Heart left ventricle (tissue), 16 donors: ENCODE results near the gene GTF2F2. TPM values are rescaled to one million over a fixed set of nuclear protein-coding genes. Genes with fewer than 3 reads are reported as not detected.

Experiments
- ATAC-seq, 4 donors: fragments of 200-7000 bp; cut with Tn5 transposase; one replicate each; pipeline ENCODE4 v1.9.1; 2020 to 2022; ENCODE audit warnings: moderate library complexity in 4 of 4, mild to moderate bottlenecking in 3 of 4, moderate number of reproducible peaks in 1 of 4
- DNase-seq, 5 donors: peaks; one replicate each; pipeline ENCODE4 v3.0.0-alpha.2; 2020
- H3K27ac ChIP-seq, 12 donors: fragments of 200-600 bp; sonication (generic) in 4 of 12; one replicate each; pipeline versions ENCODE4 v1.5.0 to v1.8.0; 2016 to 2022; ENCODE audit warnings: mild to moderate bottlenecking in 2 of 12
- H3K27me3 ChIP-seq, 9 donors: fragments of 200-600 bp; sonication (generic) in 2 of 9; one replicate each; pipeline versions ENCODE4 v1.5.1 to v1.8.0; 2016 to 2022; ENCODE audit warnings: mild to moderate bottlenecking in 3 of 9
- H3K36me3 ChIP-seq, 9 donors: fragments of 200-600 bp; sonication (generic) in 2 of 9; one replicate each; pipeline versions ENCODE4 v1.5.0 to v1.8.0; 2018 to 2022; ENCODE audit warnings: mild to moderate bottlenecking in 2 of 9
- H3K4me1 ChIP-seq, 12 donors: fragments of 200-600 bp; sonication (generic) in 4 of 12; one replicate each; pipeline versions ENCODE4 v1.5.0 to v1.8.0; 2016 to 2022; ENCODE audit warnings: mild to moderate bottlenecking in 3 of 12
- H3K4me3 ChIP-seq, 12 donors: fragments of 200-600 bp; sonication (generic) in 4 of 12; one replicate each; pipeline versions ENCODE4 v1.5.0 to v1.8.0; 2017 to 2022; ENCODE audit warnings: mild to moderate bottlenecking in 9 of 12, moderate library complexity in 4 of 12
- H3K9me3 ChIP-seq, 12 donors: fragments of 200-600 bp; sonication (generic) in 4 of 12; one replicate each; pipeline versions ENCODE4 v1.5.0 to v1.8.0; 2016 to 2022; ENCODE audit warnings: mild to moderate bottlenecking in 1 of 12
- POLR2A ChIP-seq, 2 donors: fragments of 450-650 bp; IDR thresholded peaks; one replicate each; pipeline ENCODE4 v1.6.1; 2017; ENCODE audit warnings: antibody characterized with exemption in 2 of 2, mild to moderate bottlenecking in 2 of 2, moderate library complexity in 2 of 2
- WGBS, 4 donors: extraction: QIAGEN DNeasy Blood & Tissue Kit in 2 of 4; methylation state at CpG; one replicate each; pipeline versions ENCODE4 v1.1.5 to v1.1.7; 2013 to 2018; 5-methylcytosine and 5-hydroxymethylcytosine counted together
- intact Hi-C, 10 donors: fragments of 100-400 bp; cut with DNase I; formaldehyde crosslinking; loops; one replicate each; pipeline versions ENCODE4 v1.11.1 to v1.14.2; 2022
- polyA plus RNA-seq, 2 donors: library from polyadenylated mRNA; stranded (reverse); fragments of 200-250 nt; gene quantifications; one replicate each; pipeline ENCODE4 v1.2.3, GENCODE V29; 2013
- total RNA-seq, 9 donors: library from RNA; depleted of rRNA in 2 of 9; stranded (reverse); fragments of >200 nt in 2 of 9; fragmentation: NEBNext Ultra II Directional in 3 of 9; extraction: Animal tissue kit (Norgen Biotek cat#: 25700) in 3 of 9; gene quantifications; one replicate each; pipeline versions ENCODE4 v1.1.0 to v1.2.4, GENCODE V29; 2016 to 2023
- TF ChIP-seq, protein P1 (sequence below), 12 donors: fragments of 200-600 bp; sonication (generic) in 4 of 12; IDR thresholded peaks; one replicate each; pipeline versions ENCODE4 v1.5.0 to v1.8.0; 2018 to 2022; ENCODE audit warnings: antibody characterized with exemption in 12 of 12, mild to moderate bottlenecking in 5 of 12
- donor health status: ischemic (EF 13 %, LVEDD 7.1; RV severe dilation, severe dysfunction).
- donor health status: healthy with polysubstance abuse.
- donor health status: DM: no; HTN: yes; CAD: no.
- donor health status: DM: no; HTN: no; CAD: no.
- donor health status: ischemic (EF 25% LVEDD 6.9; RV normal size, moderate dysfunction).
- donor health status: ischemic (EF 25% LVEDD 5.7; RV mildly dilated, moderate dysfunction).
- donor health status: healthy.
- donor health status: DM: yes; HTN: yes; CAD: no.
- donor health status: ischemic (EF 35%, LVEDD 5.7; RV mildly dilated, moderate dysfunction).
- donor health status: nonischemic (EF 11% LVEDD 7.7; RV severe dilation, severe dysfunction).
- donor health status: DM: yes; HTN: yes; CAD: no.
- donor health status: PGD.
- donor health status: ischemic (EF 29% LVEDD 5.4; RV normal size, mild dysfunction).
- donor health status: nonischemic (EF 23%, LVEDD 6.1; RV moderate dilation, normal function).

GTF2F2 gene
- total and polyA plus RNA-seq, 11 donors: 17.7 to 25.4 (median 21.6) TPM

DNA sequence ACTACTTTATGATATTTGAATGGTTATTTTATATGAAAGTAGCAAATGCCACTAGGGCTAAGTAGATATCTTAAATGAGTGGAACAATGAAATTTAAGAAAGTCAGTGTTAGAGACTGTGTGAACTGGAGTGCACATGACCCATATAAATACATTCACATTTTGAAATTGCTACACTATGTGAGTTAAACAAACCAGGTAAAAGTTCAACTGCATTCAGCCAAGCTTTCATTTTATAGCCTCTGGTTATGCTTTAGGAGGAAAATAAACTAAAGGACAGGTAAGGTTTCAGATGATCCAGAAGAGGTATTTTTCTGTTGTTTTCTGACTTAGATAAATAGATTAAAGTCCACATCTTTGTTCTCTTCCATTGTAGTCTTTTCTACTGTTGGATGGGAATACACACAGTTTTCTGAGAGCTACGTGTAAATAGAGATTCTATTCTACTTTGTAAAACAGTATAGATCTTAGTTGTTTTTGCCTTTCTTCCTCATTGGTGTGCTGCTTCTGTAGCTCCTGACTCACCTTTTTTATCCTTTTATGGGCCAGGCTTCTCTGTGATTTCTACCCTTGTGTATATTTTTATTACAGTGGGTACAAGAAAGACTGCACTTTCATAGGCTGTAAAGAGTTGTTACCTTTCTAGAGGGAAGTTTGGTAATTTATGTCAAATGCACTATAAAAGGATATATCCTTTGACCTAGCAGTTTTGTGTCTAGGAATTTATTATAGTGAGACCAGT is 135.1 kb downstream of the GTF2F2 start:
- H3K36me3 ChIP-seq: peaks cover 0 to 22% (median 18%) of the 10 kb centered on the region in 9 donors
- H3K4me3 ChIP-seq: no peak overlapping the region
- ATAC-seq (no peak), DNase-seq (no peak)
- H3K27me3 ChIP-seq: no peaks in the 10 kb centered on the region
- 98 to 100% (median 98%) methylated on average over 1 of the region's 1 CpG for WGBS, 4 donors
- H3K4me1 ChIP-seq: peaks cover 0 to 14% (median 0%) of the 10 kb centered on the region in 12 donors
- no peak for TF ChIP-seq POLR2A (IDR thresholded peaks at IDR 0.05)
- TF ChIP-seq, protein P1, sequence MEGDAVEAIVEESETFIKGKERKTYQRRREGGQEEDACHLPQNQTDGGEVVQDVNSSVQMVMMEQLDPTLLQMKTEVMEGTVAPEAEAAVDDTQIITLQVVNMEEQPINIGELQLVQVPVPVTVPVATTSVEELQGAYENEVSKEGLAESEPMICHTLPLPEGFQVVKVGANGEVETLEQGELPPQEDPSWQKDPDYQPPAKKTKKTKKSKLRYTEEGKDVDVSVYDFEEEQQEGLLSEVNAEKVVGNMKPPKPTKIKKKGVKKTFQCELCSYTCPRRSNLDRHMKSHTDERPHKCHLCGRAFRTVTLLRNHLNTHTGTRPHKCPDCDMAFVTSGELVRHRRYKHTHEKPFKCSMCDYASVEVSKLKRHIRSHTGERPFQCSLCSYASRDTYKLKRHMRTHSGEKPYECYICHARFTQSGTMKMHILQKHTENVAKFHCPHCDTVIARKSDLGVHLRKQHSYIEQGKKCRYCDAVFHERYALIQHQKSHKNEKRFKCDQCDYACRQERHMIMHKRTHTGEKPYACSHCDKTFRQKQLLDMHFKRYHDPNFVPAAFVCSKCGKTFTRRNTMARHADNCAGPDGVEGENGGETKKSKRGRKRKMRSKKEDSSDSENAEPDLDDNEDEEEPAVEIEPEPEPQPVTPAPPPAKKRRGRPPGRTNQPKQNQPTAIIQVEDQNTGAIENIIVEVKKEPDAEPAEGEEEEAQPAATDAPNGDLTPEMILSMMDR (IDR thresholded peaks at IDR 0.05): no peak
- no peaks in the 10 kb centered on the region for H3K9me3 ChIP-seq
- no peak overlapping the region for H3K27ac ChIP-seq
- intact Hi-C loops: no loop called here

DNA sequence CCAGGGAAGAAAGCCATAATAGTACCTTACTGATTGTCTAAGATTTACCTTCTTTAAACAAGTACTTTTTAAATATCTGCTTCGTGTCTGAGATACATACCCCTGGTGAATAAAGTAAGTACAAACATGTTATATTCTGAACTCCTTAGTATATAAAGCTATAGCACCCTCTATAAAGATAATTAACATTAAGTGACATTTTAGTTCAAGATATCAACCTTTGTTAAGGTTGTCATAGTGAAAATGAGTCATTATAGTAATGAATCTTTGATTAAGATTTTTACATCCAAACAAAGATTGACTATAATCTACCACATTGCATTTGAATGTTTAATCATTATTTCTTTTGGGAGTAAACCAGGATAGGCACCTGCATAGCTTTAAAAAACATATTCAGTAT is 135.9 kb downstream of the GTF2F2 start:
- ATAC-seq: no peak
- Histone ChIP-seq H3K4me3 (no peak overlapping the region), H3K9me3 (no peaks in the 10 kb centered on the region), H3K27ac (no peak overlapping the region), H3K27me3 (no peaks in the 10 kb centered on the region), H3K4me1 (peaks cover 0 to 14% (median 0%) of the 10 kb centered on the region in 12 donors), H3K36me3 (peaks cover 0 to 22% (median 18%) of the 10 kb centered on the region in 9 donors)
- 91 to 97% (median 95%) methylated on average over 1 of the region's 1 CpG for WGBS, 4 donors
- no peak for DNase-seq
- TF ChIP-seq, protein P1 (IDR thresholded peaks at IDR 0.05): no peak
- TF ChIP-seq POLR2A (IDR thresholded peaks at IDR 0.05): no peak
- intact Hi-C loops: no loop called here

DNA sequence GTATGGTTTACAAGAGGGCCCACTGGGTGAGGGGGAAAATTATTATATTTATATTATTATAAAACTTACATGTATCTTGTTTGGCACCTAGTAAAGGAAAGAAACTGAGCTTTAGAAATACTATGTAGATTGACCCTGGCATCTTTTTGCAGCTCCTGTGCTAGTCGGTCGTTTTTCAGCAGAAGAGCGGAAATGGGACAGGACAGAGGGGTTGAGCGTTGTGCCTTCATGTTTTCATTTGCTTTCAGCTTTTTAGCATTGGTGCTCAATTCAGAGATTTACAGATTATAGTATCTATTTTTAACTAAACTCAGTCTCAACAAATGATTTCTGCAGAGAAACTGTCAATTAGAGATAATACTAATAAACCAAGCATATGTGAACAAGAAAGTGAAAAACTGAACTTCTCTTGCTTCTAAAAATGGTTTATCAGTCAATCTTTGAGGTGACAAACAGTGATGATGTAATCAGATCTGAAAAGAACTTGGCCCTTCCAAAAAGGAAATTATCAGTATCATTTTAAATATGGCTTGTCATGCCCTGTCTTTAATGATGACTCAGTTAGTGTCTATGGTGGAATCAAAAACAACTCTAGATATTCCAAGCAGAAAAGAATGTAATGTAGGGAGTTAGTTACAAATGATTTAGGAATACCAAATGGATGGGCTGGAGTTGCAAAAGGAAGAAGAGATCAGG is 137.5 kb downstream of the GTF2F2 start:
- no peak for DNase-seq
- Histone ChIP-seq H3K27me3 (no peaks in the 10 kb centered on the region), H3K36me3 (peaks cover 0 to 19% (median 14%) of the 10 kb centered on the region in 9 donors), H3K4me1 (peaks cover 0 to 14% (median 0%) of the 10 kb centered on the region in 12 donors), H3K4me3 (no peak overlapping the region), H3K27ac (no peak overlapping the region), H3K9me3 (no peaks in the 10 kb centered on the region)
- WGBS, 4 donors: 83 to 91% (median 90%) methylated on average over 4 of the region's 4 CpGs
- intact Hi-C loops: no loop called here
- TF ChIP-seq POLR2A (IDR thresholded peaks at IDR 0.05): no peak
- TF ChIP-seq, protein P1 (IDR thresholded peaks at IDR 0.05): no peak
- no peak for ATAC-seq

DNA sequence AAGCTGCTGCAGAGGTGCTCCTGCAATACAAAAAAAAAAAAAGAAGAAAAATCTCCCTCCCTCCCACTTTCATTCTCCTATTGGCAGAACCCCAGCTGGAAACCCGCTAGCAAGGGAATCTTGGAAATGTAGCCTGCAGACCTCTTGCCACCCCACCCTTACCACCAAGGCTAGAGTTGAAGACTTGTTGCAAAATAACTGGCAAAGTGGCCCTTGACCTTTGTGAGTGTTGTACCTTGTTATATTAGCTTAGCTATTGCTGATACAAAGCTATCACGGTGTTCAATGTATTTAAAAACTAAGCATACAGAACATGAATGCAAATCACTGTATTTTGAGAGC is 138.0 kb downstream of the GTF2F2 start:
- Histone ChIP-seq H3K9me3 (no peaks in the 10 kb centered on the region), H3K4me3 (no peak overlapping the region), H3K27me3 (no peaks in the 10 kb centered on the region), H3K4me1 (peaks cover 0 to 14% (median 0%) of the 10 kb centered on the region in 12 donors), H3K27ac (no peak overlapping the region), H3K36me3 (peaks cover 0 to 14% (median 9%) of the 10 kb centered on the region in 9 donors)
- no peak for TF ChIP-seq POLR2A (IDR thresholded peaks at IDR 0.05)
- TF ChIP-seq, protein P1 (IDR thresholded peaks at IDR 0.05): no peak
- DNase-seq (no peak), ATAC-seq (no peak)
- WGBS, 4 donors: 53 to 62% (median 58%) methylated on average over 2 of the region's 2 CpGs
- intact Hi-C loops: no loop called here
